OCI-LY7 (cell line): ENCODE measurements around the gene TBX2. TPM values are rescaled to one million over a fixed set of nuclear protein-coding genes. Genes with fewer than 3 reads are reported as not detected.

Experiments used
- BruUV-seq: library from RNA; stranded (reverse); fragments of 400-500 nt; replicated peaks from 2 replicates; lab custom pipeline; 2021; lab: Mats Ljungman, UMichigan
- CTCF ChIA-PET: fragments of 300-600 bp; sonication (Branson Sonifier 250); formaldehyde crosslinking; loops from one replicate; lab custom pipeline; 2022; ENCODE audit warnings: antibody characterized with exemption; ENCODE audit not compliant: unreplicated experiment; lab: Charles Lee
- POLR2A ChIA-PET: fragments of 300-600 bp; sonication (Branson Sonifier 250); formaldehyde crosslinking; loops from one replicate; lab custom pipeline; 2022; ENCODE audit warnings: antibody characterized with exemption; lab: Charles Lee
- DNase-seq: peaks from one replicate; pipeline ENCODE4 v3.0.0-alpha.2; 2015; ENCODE audit warnings: low spot score
- H2AFZ ChIP-seq: fragments of 200-600 bp; sonication (generic), shearing (Covaris generic); 2 replicates; pipeline ENCODE4 v1.6.1; 2014; ENCODE audit warnings: mild to moderate bottlenecking, antibody characterized with exemption, low read length, moderate library complexity
- H3K27ac ChIP-seq: fragments of 200-600 bp; sonication (generic); 2 replicates; pipeline ENCODE4 v1.5.1; 2014; ENCODE audit warnings: mixed run types, low read depth, mild to moderate bottlenecking, moderate library complexity, low read length, inconsistent platforms; ENCODE audit not compliant: poor library complexity, severe bottlenecking
- H3K36me3 ChIP-seq: fragments of 200-600 bp; sonication (generic); 2 replicates; pipeline ENCODE4 v1.6.1; 2014; ENCODE audit warnings: mild to moderate bottlenecking, antibody characterized with exemption, low read length, moderate library complexity, mixed read lengths; ENCODE audit not compliant: insufficient read depth
- H3K4me1 ChIP-seq: fragments of 200-600 bp; sonication (generic); 2 replicates; pipeline ENCODE4 v1.5.1; 2014; ENCODE audit warnings: mild to moderate bottlenecking, low read length; ENCODE audit not compliant: insufficient read depth, poor library complexity, severe bottlenecking
- H3K4me2 ChIP-seq: fragments of 200-600 bp; sonication (generic); 2 replicates; pipeline ENCODE4 v1.6.1; 2014; ENCODE audit warnings: mild to moderate bottlenecking, low read length
- H3K4me3 ChIP-seq: fragments of 200-600 bp; sonication (generic); 2 replicates; pipeline ENCODE4 v1.5.1; 2014; ENCODE audit warnings: mild to moderate bottlenecking, low read depth, low read length; ENCODE audit not compliant: poor library complexity, severe bottlenecking
- H3K79me2 ChIP-seq: fragments of 200-600 bp; sonication (generic); 2 replicates; pipeline ENCODE4 v1.6.1; 2016; ENCODE audit warnings: low read depth, mild to moderate bottlenecking, low read length, moderate library complexity, mixed read lengths; ENCODE audit not compliant: insufficient read depth
- H3K9me2 ChIP-seq: fragments of 200-600 bp; sonication (generic); 2 replicates; pipeline ENCODE4 v1.6.1; 2016; ENCODE audit warnings: mild to moderate bottlenecking, low read length, mixed read lengths; ENCODE audit not compliant: insufficient read depth
- H3K9me3 ChIP-seq: fragments of 200-600 bp; sonication (generic); 2 replicates; pipeline ENCODE4 v1.6.1; 2014; ENCODE audit warnings: mild to moderate bottlenecking, mixed run types, low read length, mixed read lengths
- H4K20me1 ChIP-seq: fragments of 200-600 bp; sonication (generic); 2 replicates; pipeline ENCODE4 v1.6.1; 2014; ENCODE audit warnings: mild to moderate bottlenecking, antibody characterized with exemption, low read length, moderate library complexity, mixed read lengths; ENCODE audit not compliant: insufficient read depth
- CTCF ChIP-seq: fragments of 200-600 bp; sonication (generic); conservative IDR thresholded peaks from 2 replicates; pipeline ENCODE4 v1.5.1; 2014; ENCODE audit warnings: mild to moderate bottlenecking, antibody characterized with exemption, low read length, moderate library complexity, mixed read lengths
- EZH2phosphoT487 ChIP-seq: fragments of 200-600 bp; sonication (generic); IDR thresholded peaks from 2 replicates; pipeline ENCODE4 v1.6.1; 2018; ENCODE audit warnings: low read depth, borderline replicate concordance, mild to moderate bottlenecking, mixed run types, antibody characterized with exemption, low read length, moderate library complexity, mixed read lengths
- intact Hi-C: fragments of 100-400 bp; cut with micrococcal nuclease; formaldehyde crosslinking; loops from one replicate; pipeline ENCODE4 v1.10.0; 2022; ENCODE audit not compliant: unreplicated experiment
- total RNA-seq, 2 experiments: library from RNA; depleted of rRNA in 1 of 2; stranded (reverse); fragments of >200 nt in 1 of 2; shearing (Covaris generic) in 1 of 2; gene quantifications; 2 replicates each; pipeline ENCODE4 v1.2.3, GENCODE V29; 2014 to 2022

Gene TBX2
- total RNA-seq, 2 experiments from 2014 or later: not detected

- H3K36me3 ChIP-seq: no peaks in the 10 kb centered on the region
- no TSS peak for BruUV-seq
- no peak overlapping the region for H3K4me2 ChIP-seq
- POLR2A ChIA-PET: no interaction called here
- no peaks in the 10 kb centered on the region for H4K20me1 ChIP-seq
- DNase-seq: no peak
- CTCF ChIA-PET: no interaction called here
- H3K4me1 ChIP-seq: no peaks in the 10 kb centered on the region
- H3K27ac ChIP-seq: no peak overlapping the region
- intact Hi-C loops: no loop called here
- no peaks in the 10 kb centered on the region for H3K79me2 ChIP-seq
- no peaks in the 10 kb centered on the region for H3K9me2 ChIP-seq
- H2AFZ ChIP-seq: no peak overlapping the region
- no peak overlapping the region for H3K4me3 ChIP-seq
- TF ChIP-seq CTCF: no peak
- TF ChIP-seq EZH2phosphoT487: no peak
- H3K9me3 ChIP-seq: no peaks in the 10 kb centered on the region
Measured at GRCh38 chr17:61387011-61387410, 12.6 kb upstream of the TBX2 start.

GRCh38 chr17:61387511-61388305 is 11.9 kb upstream of the TBX2 start:
- Histone ChIP-seq H3K36me3 (no peaks in the 10 kb centered on the region), H3K79me2 (no peaks in the 10 kb centered on the region), H3K9me2 (no peaks in the 10 kb centered on the region), H4K20me1 (no peaks in the 10 kb centered on the region), H3K9me3 (no peaks in the 10 kb centered on the region), H3K4me1 (no peaks in the 10 kb centered on the region), H3K4me2 (no peak overlapping the region), H3K4me3 (no peak overlapping the region), H3K27ac (no peak overlapping the region), H2AFZ (no peak overlapping the region)
- TF ChIP-seq EZH2phosphoT487 (no peak), CTCF (no peak)
- BruUV-seq: no TSS peak
- intact Hi-C loops: no loop called here
- CTCF ChIA-PET: no interaction called here
- POLR2A ChIA-PET: no interaction called here
- no peak for DNase-seq
